RWPE1 (cell line): Measurements from ENCODE around the gene ZBED5.

Source experiments
- CTCF ChIA-PET: fragments of 350-600 bp; sonication (Branson Sonifier 250); formaldehyde crosslinking; extraction: SDS; loops from one replicate; lab custom pipeline; 2021; lab: Yijun Ruan, JAX
- POLR2A ChIA-PET: fragments of 400-600 bp; formaldehyde crosslinking; extraction: SDS; loops from one replicate; lab custom pipeline; 2020; ENCODE audit warnings: antibody characterized with exemption; ENCODE audit not compliant: low non-redundant PET; lab: Yijun Ruan, JAX
- DNase-seq: peaks from one replicate; pipeline ENCODE4 v3.0.0; 2012; ENCODE audit warnings: low spot score
- H3K27ac ChIP-seq: fragments of 450-650 bp; 2 replicates; pipeline ENCODE4 v1.5.1; 2017
- CTCF ChIP-seq: fragments of 450-650 bp; conservative IDR thresholded peaks from 2 replicates; pipeline ENCODE4 v1.5.1; 2017; ENCODE audit warnings: low read depth, mild to moderate bottlenecking

The ZBED5 gene

DNA sequence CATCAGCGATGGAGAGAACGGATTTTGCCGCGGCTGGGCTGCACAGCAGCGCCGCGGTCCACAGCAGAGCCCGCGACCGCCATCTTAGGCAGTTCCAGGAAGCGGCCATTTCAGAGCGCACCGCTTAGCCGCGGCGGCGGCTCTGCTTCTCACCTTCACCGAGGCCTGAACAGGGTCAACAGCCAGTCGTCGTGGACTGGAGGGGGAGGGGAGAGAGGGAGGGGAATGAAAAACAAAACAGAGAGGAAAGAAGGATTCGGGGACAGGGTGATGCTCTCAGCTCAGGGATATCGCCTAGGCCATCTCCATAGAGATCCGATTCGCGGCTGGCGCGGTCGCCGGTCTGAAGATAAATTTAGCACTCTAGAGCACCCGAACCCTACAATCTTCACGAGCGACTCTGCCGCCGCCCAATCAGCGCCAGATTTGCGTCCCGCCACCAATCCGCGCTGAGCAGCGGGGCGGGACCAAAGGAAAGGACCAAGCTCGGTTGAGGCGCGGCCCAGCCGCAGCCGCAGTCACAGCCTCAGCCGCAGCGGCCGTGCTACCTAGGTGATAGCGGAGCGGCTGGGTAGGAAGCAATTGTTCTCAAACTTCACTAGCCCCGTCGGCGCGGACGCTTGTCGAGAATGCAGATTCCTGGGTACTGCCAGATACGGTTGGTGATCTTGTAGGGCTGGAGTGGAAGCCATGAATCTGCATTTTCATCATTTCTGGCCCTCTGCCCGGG lies at the start of gene ZBED5:
TSS of gene ZBED5 (minus strand) at position 345 of the 730 bp plus-strand sequence. CDS start 3,108 bp downstream, outside the sequence.
- TF ChIP-seq CTCF: no peak
- ChIA-PET CTCF (interaction anchor here (0.6 to 1.6 kb wide), 3 partner anchors 38 to 180 kb away, joined by 3 to 4 read pairs (median 4); no protein-coding TSS in a partner anchor), POLR2A (interaction anchor here (0.5 to 2.5 kb wide), 7 partner anchors 41 to 85 kb away, joined by 3 to 24 read pairs (median 4); partner anchors contain the start of gene EIF4G2)
- peak; percentile 96 for DNase-seq
- H3K27ac ChIP-seq: peak within 1 kb of the TSS; percentile 100

- no peak for TF ChIP-seq CTCF
- no peak for DNase-seq
Observed at GRCh38 chr11:10906521-10906920, 48.7 kb upstream of the ZBED5 start.

GRCh38 chr11:10902301-10903063 lies 44.6 kb upstream of the ZBED5 start:
- CTCF ChIA-PET: interaction anchor here (0.5 to 0.6 kb wide), 2 partner anchors 83 to 88 kb away, joined by 3 read pairs; no protein-coding TSS in a partner anchor
- no peak for DNase-seq
- POLR2A ChIA-PET: no interaction called here
- H3K27ac ChIP-seq: peak overlapping the region; percentile 100
- TF ChIP-seq CTCF: no peak

More at GRCh38 chr11:10906521-10906920, 48.7 kb upstream of the ZBED5 start:
- POLR2A ChIA-PET: interaction anchor here (1.3 kb wide), 1 partner anchor 48 kb away, joined by 7 read pairs; no protein-coding TSS in a partner anchor
- H3K27ac ChIP-seq: no peak overlapping the region
- CTCF ChIA-PET: interaction anchor here (0.5 to 1.2 kb wide), 4 partner anchors 46 to 1030 kb away, joined by 4 to 5 read pairs (median 4); partner anchors contain the start of gene ZBED5

DNA sequence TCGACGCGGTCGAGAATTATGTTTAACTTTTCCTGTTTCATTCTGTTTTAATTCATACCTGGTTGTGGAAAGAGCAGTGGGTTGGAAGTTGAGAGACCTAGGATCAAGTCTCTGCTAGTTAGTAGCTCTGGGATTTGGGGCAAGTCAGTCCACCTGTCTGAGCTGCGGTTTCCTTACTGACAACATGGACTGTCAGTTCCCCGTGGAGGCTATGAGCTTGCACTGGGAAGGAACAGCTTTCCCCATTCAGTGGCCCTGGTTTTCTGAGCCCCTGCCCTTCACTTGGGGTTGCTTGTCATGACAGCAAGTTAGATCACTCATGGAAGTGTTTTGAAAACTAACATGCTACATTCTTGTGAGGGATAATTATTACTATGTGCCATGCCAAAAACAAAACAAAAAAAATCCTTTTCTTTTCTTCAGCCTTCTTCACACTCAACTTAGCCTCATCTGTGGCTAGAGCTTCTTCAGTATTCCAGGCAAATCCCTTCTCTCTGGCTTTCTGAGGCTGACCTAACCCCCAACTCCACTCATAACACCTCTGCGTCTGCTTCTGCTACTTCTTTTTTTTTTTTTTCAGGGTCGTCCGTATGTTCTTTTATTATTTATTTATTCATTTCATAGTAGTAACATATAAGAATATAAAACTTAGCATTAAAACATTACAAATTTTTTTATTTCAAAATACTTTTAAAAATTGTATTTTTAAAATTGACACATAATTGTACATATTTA lies 43.0 kb upstream of the ZBED5 start:
- TF ChIP-seq CTCF: no peak
- peak; percentile 32 for DNase-seq
- ChIA-PET POLR2A (interaction anchor here (0.5 to 2.7 kb wide), 6 partner anchors 13 to 96 kb away, joined by 3 to 12 read pairs (median 4); partner anchors contain the start of gene EIF4G2), CTCF (interaction anchor here (0.5 to 2.3 kb wide), 4 partner anchors 22 to 721 kb away, joined by 4 to 12 read pairs (median 8); partner anchors contain the start of gene GALNT18)
- peak overlapping the region; percentile 100 for H3K27ac ChIP-seq

GRCh38 chr11:10899121-10899830 lies 41.4 kb upstream of the ZBED5 start:
- ChIA-PET POLR2A (interaction anchor here (0.6 to 2.7 kb wide), 4 partner anchors 11 to 90 kb away, joined by 3 to 12 read pairs (median 10); partner anchors contain the start of genes EIF4G2 and ZBED5), CTCF (interaction anchor here (0.5 to 2.3 kb wide), 4 partner anchors 21 to 1203 kb away, joined by 3 to 12 read pairs (median 4); no protein-coding TSS in a partner anchor)
- TF ChIP-seq CTCF: no peak
- peak overlapping the region; percentile 100 for H3K27ac ChIP-seq
- peak; percentile 94 for DNase-seq
